Heart right ventricle (tissue), 16 donors: ENCODE measurements around the gene DCTN5. TPM values are rescaled to one million over a fixed set of nuclear protein-coding genes. Genes with fewer than 3 reads are reported as not detected.

Source experiments
- ATAC-seq, 8 donors: fragments of 200-7000 bp; cut with Tn5 transposase; one replicate each; pipeline ENCODE4 v1.9.1; 2020; ENCODE audit warnings: mild to moderate bottlenecking in 8 of 8, moderate library complexity in 8 of 8, moderate number of reproducible peaks in 1 of 8
- DNase-seq, 2 donors: peaks; one replicate each; pipeline ENCODE4 v3.0.0-alpha.2; 2020
- H3K27ac ChIP-seq, 10 donors: fragments of 200-600 bp; sonication (generic) in 2 of 10; one replicate each; pipeline versions ENCODE4 v1.5.0 to v1.8.0; 2020 to 2022; ENCODE audit warnings: mild to moderate bottlenecking in 3 of 10
- H3K27me3 ChIP-seq, 7 donors: fragments of 200-600 bp; one replicate each; pipeline ENCODE4 v1.8.0; 2021 to 2022; ENCODE audit warnings: mild to moderate bottlenecking in 2 of 7
- H3K36me3 ChIP-seq, 9 donors: fragments of 200-600 bp; sonication (generic) in 1 of 9; one replicate each; pipeline versions ENCODE4 v1.5.0 to v1.8.0; 2020 to 2022; ENCODE audit warnings: mild to moderate bottlenecking in 2 of 9
- H3K4me1 ChIP-seq, 9 donors: fragments of 200-600 bp; sonication (generic) in 1 of 9; one replicate each; pipeline versions ENCODE4 v1.5.0 to v1.8.0; 2020 to 2022; ENCODE audit warnings: mild to moderate bottlenecking in 4 of 9
- H3K4me3 ChIP-seq, 10 donors: fragments of 200-600 bp; sonication (generic) in 2 of 10; one replicate each; pipeline versions ENCODE4 v1.5.0 to v1.8.0; 2020 to 2022; ENCODE audit warnings: mild to moderate bottlenecking in 7 of 10, moderate library complexity in 2 of 10
- H3K9me3 ChIP-seq, 11 donors: fragments of 200-600 bp in 10 of 11; sonication (generic) in 2 of 11; one replicate each; pipeline versions ENCODE4 v1.5.0 to v1.8.0; 2013 to 2022; ENCODE audit warnings: mild to moderate bottlenecking in 2 of 11, control low read depth in 1 of 11, moderate library complexity in 1 of 11
- CTCF ChIP-seq, 9 donors: fragments of 200-600 bp; sonication (generic) in 2 of 9; IDR thresholded peaks; one replicate each; pipeline versions ENCODE4 v1.5.0 to v1.8.0; 2021 to 2022; ENCODE audit warnings: antibody characterized with exemption in 9 of 9, mild to moderate bottlenecking in 5 of 9, moderate library complexity in 1 of 9
- WGBS, 2 donors: extraction: QIAGEN DNeasy Blood & Tissue Kit; methylation state at CpG; one replicate each; pipeline ENCODE4 v1.1.7; 2013; ENCODE audit warnings: inconsistent platforms in 1 of 2; 5-methylcytosine and 5-hydroxymethylcytosine counted together
- intact Hi-C, 10 donors: fragments of 100-400 bp; cut with DNase I; formaldehyde crosslinking; loops; one replicate each; pipeline versions ENCODE4 v1.11.1 to v1.14.2; 2022
- polyA plus RNA-seq, 2 donors: library from polyadenylated mRNA; stranded (reverse); fragments of 200-250 nt; gene quantifications; one replicate each; pipeline ENCODE4 v1.2.3, GENCODE V29; 2013
- total RNA-seq, 10 donors: library from RNA; stranded (reverse); fragmentation: NEBNext Ultra II Directional in 3 of 10; extraction: Animal tissue kit (Norgen Biotek cat#: 25700) in 3 of 10; gene quantifications; one replicate each; pipeline versions ENCODE4 v1.2.1 to v1.2.4, GENCODE V29; 2021 to 2023
- donor health status: Arrhythmogenic right ventricular cardiomyopathy.
- donor health status: ischemic (EF 13 %, LVEDD 7.1; RV severe dilation, severe dysfunction).
- donor health status: healthy with polysubstance abuse.
- donor health status: DM: no; HTN: yes; CAD: no.
- donor health status: DM: no; HTN: no; CAD: no.
- donor health status: ischemic (EF 25% LVEDD 6.9; RV normal size, moderate dysfunction).
- donor health status: ischemic (EF 25% LVEDD 5.7; RV mildly dilated, moderate dysfunction).
- donor health status: healthy.
- donor health status: DM: yes; HTN: yes; CAD: no.
- donor health status: Ischemic cardiomyopathy.
- donor health status: ischemic (EF 35%, LVEDD 5.7; RV mildly dilated, moderate dysfunction).
- donor health status: nonischemic (EF 11% LVEDD 7.7; RV severe dilation, severe dysfunction).
- donor health status: DM: yes; HTN: yes; CAD: no.
- donor health status: PGD.
- donor health status: ischemic (EF 29% LVEDD 5.4; RV normal size, mild dysfunction).
- donor health status: nonischemic (EF 23%, LVEDD 6.1; RV moderate dilation, normal function).

DCTN5 gene
- total and polyA plus RNA-seq, 12 donors: 5.9 to 50.4 (median 40.7) TPM

GRCh38 chr16:23709536-23709935, 68.3 kb downstream of the DCTN5 start:
- Histone ChIP-seq H3K27me3 (peaks cover 8 to 63% (median 43%) of the 10 kb centered on the region in 7 donors), H3K4me3 (no peak overlapping the region), H3K36me3 (no peaks in the 10 kb centered on the region), H3K27ac (no peak overlapping the region), H3K4me1 (no peaks in the 10 kb centered on the region), H3K9me3 (peaks cover 0 to 23% (median 9%) of the 10 kb centered on the region in 11 donors)
- ATAC-seq: no peak
- no peak for DNase-seq
- intact Hi-C loops: no loop called here
- no peak for TF ChIP-seq CTCF (IDR thresholded peaks at IDR 0.05)

GRCh38 chr16:23710008-23710407, 68.7 kb downstream of the DCTN5 start:
- DNase-seq (no peak), ATAC-seq (no peak)
- Histone ChIP-seq H3K9me3 (peaks cover 0 to 23% (median 9%) of the 10 kb centered on the region in 11 donors), H3K4me1 (no peaks in the 10 kb centered on the region), H3K4me3 (no peak overlapping the region), H3K27me3 (peaks cover 8 to 68% (median 47%) of the 10 kb centered on the region in 7 donors), H3K36me3 (no peaks in the 10 kb centered on the region), H3K27ac (no peak overlapping the region)
- intact Hi-C loops: no loop called here
- WGBS, 2 donors: 70 to 71% methylated on average over 2 of the region's 2 CpGs
- no peak for TF ChIP-seq CTCF (IDR thresholded peaks at IDR 0.05)

DNA sequence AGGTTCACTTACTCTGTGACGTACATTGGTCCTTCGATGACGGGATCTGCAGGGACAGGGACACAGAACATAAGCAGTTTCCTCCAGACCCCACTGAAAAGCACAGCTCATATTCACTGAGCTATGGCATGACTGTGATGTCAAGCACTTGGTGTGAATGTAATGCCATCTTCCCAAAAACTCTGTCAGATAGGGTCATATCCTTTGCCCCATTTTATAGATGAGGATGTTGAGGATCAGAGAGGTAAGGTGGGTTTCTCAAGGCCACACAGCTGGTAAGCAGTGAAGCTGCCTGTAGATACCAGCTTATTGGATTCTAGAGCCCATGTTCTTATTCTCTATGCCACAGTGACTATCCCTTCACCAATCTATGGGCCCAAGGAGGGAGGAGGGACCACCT, 69.2 kb downstream of the DCTN5 start:
- intact Hi-C loops: no loop called here
- ATAC-seq: no peak
- peaks cover 8 to 70% (median 52%) of the 10 kb centered on the region in 7 donors for H3K27me3 ChIP-seq
- no peak for TF ChIP-seq CTCF (IDR thresholded peaks at IDR 0.05)
- no peak overlapping the region for H3K4me3 ChIP-seq
- H3K36me3 ChIP-seq: no peaks in the 10 kb centered on the region
- peaks cover 0 to 23% (median 9%) of the 10 kb centered on the region in 11 donors for H3K9me3 ChIP-seq
- no peaks in the 10 kb centered on the region for H3K4me1 ChIP-seq
- H3K27ac ChIP-seq: no peak overlapping the region
- DNase-seq: no peak
- WGBS, 2 donors: 85 to 86% methylated on average over 3 of the region's 3 CpGs

DNA sequence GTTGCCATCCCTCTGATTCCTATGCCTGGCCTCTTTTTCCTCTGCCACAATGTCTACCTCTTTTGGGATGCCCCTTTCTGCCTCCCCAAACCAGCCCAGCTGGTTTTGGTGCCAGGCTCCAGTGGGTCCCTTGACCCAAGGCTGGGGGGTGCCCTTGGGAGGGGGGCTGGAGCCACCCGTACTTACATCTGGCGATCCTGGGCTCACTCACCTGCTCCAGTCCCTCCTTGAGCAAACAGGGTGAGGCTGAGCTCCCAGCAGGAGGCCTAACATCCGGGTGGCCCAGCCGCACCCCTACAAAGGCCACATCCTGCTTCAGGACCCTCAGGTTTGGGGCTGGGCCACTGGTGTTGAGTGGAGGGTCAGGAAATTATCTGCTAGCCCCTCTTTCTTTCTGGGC, 70.5 kb downstream of the DCTN5 start:
- no peak overlapping the region for H3K4me3 ChIP-seq
- H3K27me3 ChIP-seq: peaks cover 8 to 64% (median 58%) of the 10 kb centered on the region in 7 donors
- H3K36me3 ChIP-seq: no peaks in the 10 kb centered on the region
- no peak overlapping the region for H3K27ac ChIP-seq
- intact Hi-C loops: no loop called here
- WGBS, 2 donors: 51 to 58% methylated on average over 4 of the region's 4 CpGs
- no peak for ATAC-seq
- H3K4me1 ChIP-seq: no peaks in the 10 kb centered on the region
- TF ChIP-seq CTCF (IDR thresholded peaks at IDR 0.05): no peak
- no peak for DNase-seq
- peaks cover 0 to 23% (median 9%) of the 10 kb centered on the region in 11 donors for H3K9me3 ChIP-seq
